Lower leg skin (tissue), 3 donors: ENCODE measurements around the gene VPS4A.

ENCODE experiments used
- CTCF ChIP-seq, 3 donors: fragments of 450-650 bp; IDR thresholded peaks; one replicate each; pipeline ENCODE4 v1.5.1; 2016; ENCODE audit warnings: antibody characterized with exemption in 3 of 3, mild to moderate bottlenecking in 3 of 3, moderate library complexity in 2 of 3
- POLR2A ChIP-seq, 2 donors: fragments of 450-650 bp; IDR thresholded peaks; one replicate each; pipeline ENCODE4 v1.6.1; 2016 to 2017; ENCODE audit warnings: antibody characterized with exemption in 2 of 2, mild to moderate bottlenecking in 1 of 2, moderate library complexity in 1 of 2

GRCh38 chr16:69345923-69346322 lies 34.8 kb downstream of the VPS4A start:
- TF ChIP-seq POLR2A (IDR thresholded peaks at IDR 0.05) (no peak), CTCF (IDR thresholded peaks at IDR 0.05) (no peak)
